HG02885 (cell line): ENCODE data around the gene SLC24A3.

Source experiments
- ATAC-seq: cut with Tn5 transposase; IDR thresholded peaks from one replicate; pipeline ENCODE4 v1.9.1; 2021; ENCODE audit warnings: mild to moderate bottlenecking; ENCODE audit not compliant: unreplicated experiment, poor library complexity

The SLC24A3 gene

DNA sequence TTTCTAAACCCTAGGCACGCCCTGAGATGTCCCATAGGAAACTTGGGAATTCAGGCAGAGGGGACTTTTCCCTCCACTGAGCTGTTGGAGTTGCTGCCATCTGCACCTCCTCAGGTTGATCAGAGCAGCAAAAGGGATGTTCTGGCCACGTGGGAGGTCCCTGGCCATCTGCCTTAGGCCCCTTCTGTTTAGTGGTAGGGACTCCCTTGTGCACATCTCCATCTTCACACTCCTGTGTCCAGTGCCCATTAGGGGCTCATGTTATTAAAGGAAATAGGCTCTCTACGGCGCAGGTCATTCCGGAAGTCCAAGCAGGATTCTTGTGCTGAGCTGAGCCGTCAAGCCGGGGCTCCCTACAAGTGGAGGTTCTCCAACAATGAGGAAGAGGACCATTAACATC is 307.8 kb downstream of the SLC24A3 start:
- ATAC-seq = no peak

DNA sequence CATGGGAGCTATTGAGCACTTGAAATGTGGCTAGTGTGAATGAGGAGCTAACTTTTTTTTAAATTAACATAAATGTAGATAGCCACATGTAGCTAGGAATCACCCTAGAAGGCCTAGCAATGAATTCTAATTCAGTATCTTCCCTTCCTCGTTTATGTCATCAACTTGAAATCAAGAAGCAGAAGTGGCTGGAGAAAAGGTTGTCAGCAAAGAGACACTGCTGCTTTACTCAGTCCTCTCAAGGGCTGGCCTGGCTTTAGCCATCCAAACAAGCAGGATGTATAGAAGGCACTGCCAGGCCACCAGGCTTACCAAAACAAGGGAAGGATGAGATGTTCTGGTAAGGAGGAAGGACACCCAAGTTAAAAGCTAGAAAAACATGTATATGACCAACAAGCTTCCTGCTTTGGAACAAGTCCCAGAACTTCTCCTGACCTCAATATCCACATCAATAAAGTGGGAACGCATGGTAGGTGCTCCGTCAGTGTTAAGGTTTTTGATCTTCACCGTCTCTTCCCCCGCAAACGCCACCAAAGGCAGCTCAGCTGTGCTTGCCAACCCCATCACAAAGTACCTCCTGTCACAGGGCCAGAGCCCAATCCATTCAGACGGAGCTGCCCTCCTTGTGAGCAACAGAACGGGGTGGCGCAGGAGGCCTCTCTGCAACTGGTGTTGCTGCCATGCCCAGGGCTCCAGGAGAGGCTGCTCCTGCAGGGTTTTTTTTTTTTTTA is 309.8 kb downstream of the SLC24A3 start:
- ATAC-seq = no peak

DNA sequence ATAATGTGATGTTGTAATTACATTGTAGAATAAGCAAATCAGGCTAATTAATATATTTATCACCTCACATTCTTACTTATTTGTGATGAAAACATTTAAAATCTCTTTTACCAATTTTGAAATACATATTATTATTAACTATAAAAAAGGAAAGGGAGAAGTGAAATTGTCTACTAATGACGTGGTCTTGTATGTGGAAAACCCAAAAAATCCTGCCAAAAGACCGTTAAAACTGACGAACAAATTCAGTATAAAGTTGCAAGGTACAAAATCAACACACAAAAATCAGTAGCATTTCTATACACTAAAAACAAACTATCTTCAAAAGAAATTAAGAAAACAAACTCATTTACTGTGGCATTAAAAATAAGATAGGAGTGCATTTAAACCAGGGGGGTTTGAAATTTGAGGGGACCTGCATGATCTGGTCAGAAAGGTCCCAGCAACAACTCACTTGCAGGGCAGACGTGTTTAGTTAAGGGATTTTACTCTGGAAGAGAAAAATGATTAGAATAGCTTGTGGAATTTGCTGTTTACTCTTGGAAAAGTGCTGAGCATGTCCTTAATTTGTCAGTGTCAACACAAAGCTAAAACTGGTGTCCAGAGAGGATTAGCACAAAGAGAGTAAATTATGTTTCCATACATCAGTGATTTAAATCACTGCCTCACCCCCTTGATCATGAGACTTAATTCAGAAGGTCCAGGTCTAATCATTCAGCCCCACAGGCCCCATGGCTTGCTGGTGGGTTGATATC is 310.6 kb downstream of the SLC24A3 start:
- ATAC-seq = no peak

DNA sequence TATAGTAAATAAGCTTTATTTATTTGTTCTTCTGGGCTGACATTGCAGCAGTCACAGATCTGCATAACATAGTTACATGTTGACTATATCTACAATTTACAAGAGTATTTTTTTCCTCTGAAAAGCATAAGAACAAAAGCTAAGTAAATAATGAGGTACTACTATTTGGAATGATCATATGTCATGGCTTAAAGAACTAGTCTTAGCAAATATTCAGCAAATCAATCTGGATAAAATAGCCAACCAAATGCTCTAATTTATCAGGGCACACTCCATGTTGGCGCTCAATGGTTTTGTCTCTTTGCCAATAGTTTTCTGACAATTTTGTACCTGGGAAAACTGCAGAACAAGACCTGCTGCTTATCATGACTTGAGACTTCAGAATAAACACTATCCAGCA is 312.2 kb downstream of the SLC24A3 start:
- ATAC-seq = no peak

DNA sequence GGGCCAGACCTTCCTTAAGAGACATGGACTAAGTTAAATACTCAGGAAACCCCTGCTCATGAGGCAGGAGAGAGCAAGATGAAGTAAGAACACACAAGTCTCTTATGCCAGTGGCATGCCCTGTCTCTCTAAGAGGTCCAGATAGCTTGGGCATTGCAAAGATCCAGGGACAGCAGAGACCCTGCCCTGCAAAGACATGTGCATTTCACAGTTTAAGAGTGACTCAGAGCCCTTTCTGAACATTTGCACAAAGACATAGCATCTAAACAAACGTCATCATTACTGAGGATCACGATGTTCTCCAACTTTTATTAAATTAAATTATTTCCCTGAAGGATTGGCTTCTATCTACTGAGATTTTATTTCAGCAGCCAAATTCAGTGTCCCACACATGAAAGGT is 315.1 kb downstream of the SLC24A3 start:
- ATAC-seq = no peak

DNA sequence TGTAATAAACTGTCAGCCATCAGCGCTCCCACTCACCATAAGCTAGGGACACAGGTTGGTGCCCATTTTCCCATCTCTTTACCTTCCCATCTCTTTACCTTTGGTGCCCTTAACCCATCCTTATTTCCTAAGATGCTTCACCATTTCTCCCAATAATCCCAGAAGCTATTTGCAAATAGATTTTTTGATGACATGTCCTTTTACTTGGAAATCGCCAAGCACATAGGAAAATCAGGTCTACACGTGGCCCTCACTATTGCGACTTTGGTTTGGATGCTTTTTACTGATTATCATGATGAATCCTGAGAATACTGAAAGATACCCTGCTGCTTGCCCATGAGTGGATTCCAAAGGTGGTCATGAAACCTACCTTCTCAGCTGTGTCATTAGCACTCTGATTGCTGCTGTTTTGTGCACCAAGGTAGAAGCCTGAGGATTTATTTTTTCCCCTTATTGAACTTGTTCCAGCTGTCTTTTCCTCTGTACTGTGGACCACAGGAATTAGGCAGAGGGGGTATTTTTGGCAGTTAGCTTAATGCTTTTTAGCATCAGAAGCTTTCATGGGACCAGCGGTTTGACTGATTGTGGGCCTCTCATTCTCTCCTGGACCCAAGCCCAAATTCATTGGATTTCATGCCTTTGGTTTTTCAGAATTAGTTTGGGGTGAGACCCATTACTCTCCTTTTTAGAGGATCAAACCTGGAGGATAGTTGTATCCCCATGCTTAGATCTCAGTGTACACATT is 316.0 kb downstream of the SLC24A3 start:
- ATAC-seq = no peak

DNA sequence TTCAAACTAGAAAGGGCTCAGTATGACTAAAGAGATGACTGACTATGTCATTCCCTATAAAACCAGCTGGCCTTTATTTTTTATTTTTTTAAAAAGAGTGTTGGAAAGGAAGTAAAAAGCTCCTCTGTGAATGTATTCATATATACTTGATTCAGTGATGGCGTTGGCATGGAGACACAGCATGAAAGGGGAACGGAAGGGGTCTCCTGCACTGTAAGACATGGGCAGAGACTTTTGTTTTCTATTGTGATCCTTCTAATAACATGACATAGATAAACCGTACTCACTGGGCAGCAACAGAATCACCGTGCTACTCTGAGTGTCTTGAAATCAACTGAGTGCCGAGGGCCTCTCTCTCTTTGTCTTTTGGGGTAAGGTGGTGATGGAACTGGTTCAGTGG is 317.6 kb downstream of the SLC24A3 start:
- ATAC-seq = no peak

DNA sequence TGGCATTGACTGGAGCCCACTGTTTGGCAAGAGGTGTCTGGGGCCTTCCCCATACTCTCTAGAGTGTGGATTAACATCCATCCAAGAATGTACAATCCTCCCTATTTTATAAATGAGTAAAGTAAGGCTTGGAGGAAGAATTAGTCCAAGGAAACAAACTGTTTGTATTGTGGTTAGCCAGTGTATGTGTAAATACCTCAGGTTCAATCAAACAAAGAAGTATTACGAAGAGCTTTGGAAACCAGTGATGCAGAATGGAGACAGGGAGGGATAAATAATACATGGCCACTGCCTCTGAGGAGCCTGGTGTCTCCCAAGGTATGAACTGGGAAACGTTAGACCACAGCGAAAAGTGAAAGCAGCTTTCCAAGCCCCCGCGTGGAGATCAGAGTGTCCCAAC is 319.0 kb downstream of the SLC24A3 start:
- ATAC-seq = no peak

DNA sequence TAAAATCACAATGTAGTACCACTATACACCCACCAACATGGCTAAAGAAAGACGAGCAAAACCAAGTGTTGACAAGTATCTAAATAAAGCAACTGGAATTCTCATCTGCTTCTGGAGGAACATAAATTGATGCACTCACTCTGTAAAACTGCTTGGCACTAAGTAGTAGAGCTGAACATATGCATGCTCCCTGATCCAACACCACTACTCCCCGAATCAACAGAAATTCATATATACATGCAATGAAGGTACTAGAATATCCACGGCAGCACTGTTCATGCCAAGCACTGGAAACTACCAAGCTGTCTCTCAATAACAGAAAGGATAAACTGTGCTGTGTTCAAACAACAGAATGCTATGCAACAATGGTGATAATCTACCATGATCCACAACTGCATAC is 326.1 kb downstream of the SLC24A3 start:
- no peak for ATAC-seq

DNA sequence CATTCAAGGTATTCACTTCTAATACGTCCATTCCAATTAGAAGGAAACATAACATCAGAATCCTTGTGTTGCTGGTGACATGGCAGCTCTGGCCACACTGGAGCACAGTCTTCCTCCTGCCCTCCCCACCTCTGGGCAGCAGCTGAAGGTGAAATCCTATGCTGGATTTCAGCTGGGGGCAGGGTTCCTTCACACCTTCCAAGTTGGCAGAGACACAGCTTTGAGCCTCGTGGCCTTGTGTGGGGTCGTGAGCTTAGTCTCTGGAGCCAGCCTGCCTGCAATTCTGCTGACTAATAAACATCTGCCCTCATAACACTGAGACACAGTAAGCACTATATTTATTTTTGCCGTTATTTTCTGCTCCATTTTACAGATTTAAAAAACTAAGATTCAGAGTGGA is 326.7 kb downstream of the SLC24A3 start:
- ATAC-seq = no peak

DNA sequence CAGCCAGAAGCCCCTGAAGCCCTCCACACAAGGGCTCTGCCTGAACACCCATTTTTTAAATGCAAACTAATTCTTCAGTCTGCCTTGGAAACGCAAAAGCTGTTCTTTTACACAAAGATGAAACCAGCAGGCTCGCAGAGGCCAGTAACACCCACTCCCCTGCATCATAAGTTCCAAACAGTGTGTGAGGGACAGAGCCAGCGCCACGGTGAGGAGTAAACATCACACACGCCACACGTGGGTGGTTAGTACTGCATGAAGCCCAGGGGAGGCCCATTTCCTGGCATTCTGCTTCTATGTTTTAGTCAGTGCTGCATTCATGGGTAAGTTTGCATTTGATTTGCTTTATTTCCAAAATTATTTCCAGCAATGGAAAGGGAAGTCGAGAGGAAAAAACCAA is 327.9 kb downstream of the SLC24A3 start:
- peak; percentile 93 for ATAC-seq

DNA sequence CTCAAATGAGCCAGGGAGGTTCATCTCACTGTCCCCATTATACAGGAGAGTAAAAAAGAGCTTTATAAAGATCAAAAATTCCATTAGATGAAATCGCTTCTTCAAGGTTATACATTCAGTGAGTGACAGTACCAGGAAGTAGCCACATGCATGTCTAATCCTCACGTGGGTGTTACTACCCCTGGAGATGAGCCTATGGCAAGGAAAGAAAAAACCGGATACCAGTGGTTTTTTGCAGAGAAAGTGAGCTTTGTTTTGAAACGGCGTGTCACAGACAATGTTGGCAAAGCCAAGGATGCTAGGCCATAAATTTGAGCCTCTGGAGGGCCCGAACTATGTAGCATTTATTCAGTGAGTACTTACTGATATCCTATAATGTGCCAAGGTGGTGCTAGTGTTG is 330.7 kb downstream of the SLC24A3 start:
- no peak for ATAC-seq

DNA sequence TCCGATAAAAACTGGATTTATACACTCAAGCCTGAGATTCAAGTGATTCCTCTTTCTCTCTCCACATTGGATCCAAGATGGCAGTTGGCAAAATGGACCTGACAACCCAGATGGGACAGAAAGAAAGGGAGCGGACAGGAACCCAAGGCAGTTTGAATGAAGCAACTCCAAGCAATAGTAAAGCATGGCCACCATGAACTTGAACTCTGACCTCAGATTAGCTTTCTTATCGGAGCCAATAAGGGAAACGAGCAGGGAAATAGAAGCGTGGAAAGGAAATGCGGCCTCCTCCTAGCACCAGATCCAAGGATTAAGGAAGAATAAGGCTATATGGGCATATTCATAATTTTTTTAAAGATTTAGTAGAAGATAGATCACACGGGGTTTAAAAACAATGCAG is 332.2 kb downstream of the SLC24A3 start:
- ATAC-seq = no peak

DNA sequence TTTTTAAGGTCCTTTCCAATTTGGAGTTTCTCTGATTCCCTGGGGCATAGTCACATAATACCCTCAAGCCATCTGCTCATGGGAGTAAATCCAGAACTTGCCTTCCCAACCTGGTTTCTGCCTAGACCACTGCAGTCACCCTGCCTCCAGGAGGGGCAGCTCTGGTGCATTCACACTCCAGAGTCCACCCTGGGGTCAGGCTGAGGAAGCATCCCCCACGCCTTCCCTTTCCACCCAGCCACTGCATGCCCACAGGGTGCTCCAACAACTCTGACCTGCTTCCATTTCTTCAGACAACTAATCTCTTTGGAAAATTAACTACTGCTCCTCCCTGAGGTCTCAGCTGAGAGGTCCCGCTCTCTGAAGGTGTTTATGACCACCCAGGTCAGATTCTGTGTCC is 334.2 kb downstream of the SLC24A3 start:
- ATAC-seq = no peak

DNA sequence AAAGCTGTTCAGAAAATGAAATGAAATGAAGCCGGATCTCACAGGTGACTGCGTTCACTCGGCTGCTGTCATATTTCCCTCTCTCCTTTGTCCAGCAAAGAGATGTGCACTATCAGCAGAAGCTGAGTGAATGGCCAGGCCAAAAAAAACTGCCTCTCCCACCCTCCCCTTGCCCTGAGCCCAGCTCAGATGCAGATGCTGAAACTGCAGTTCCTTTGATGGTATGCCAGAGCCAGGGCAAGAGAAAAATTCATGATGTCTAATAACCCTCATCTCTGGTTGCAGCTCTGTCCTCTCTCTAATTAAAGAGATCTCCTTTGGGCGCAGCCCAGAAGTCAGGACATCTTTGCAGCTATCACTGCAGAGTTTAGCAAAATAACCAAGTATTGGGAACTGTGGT is 335.1 kb downstream of the SLC24A3 start:
- ATAC-seq = no peak

DNA sequence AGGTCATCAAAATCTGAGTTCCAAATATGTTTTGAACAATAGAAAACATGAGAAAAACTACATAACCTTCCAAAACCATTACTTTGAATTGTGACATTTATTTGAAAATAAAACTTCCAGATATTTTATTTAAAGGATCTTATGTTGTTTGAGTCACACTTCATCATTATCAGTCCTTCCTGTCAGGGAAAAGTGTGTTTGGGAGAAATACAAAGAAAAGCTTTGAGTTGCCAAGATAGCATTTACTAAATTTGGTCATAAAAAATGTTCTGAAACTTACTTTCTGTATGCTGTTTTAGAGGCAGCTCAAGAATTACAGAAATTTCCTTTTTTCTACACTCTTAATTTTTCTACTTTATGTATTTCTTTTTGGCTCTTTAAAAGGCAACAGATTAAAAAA is 337.5 kb downstream of the SLC24A3 start:
- ATAC-seq = no peak

DNA sequence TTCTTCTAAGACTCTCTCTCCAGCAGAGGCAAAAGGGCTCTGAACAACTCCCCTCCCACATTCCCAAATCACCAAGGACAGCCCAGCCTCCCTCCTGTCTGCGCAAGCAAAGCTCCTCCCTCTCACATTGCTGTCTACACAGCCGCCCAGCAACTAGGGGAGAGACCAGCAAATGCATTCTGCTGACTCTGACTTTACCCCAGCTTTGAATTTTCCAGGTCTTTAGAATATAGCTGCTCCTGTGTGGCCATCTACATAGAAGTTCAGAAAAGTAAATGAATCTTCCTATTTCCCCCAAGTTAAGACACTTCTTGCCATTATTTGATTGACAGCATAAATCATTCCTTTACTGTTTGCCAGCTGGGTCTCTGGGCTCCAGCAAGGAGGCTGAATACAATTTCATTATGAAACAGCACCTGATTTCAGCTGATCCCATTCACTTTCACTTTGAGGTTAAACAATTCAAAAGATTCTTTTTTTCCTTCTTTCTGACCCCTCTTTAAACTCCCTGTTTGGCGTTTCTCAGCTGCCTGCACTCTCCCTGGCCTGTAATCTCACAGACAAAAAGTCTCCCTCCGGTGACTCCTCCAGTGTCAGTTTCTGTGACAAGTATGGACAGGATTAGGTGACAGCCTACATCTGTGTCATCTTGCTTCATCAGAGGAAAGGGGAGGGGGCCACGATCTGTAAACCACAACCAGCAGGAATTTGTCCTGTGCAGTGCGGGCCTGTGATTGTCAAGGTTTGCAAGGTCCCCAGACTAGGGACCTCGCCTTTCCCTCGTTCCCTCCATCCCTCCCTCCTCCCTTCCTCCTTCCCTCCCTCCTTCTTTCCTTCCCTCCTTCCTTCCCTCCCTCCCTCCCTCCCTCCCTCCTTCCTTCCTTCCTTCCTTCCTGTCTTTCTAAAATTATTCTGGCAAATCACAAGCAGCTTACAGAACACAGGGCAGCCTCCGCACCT is 340.1 kb downstream of the SLC24A3 start:
- no peak for ATAC-seq

DNA sequence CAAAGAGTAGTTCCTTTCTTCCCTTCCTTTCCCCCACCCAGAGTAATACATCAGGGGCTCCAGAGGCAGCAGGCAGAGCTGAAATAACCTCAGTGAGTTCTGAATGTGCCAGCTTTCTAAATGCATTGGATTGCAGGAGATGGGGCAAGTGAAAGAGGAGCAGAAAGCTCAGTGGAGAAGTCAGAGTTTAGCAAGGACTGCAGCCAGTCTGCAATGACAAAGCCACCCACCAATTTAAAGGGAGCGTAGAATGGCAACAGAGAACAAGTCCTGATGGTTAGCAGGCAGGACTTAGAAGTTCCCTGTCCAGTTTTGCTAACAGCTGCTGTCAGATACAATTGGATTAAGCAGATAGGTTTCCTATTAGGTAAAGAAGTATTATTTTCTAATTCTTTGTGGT is 342.2 kb downstream of the SLC24A3 start:
- no peak for ATAC-seq

DNA sequence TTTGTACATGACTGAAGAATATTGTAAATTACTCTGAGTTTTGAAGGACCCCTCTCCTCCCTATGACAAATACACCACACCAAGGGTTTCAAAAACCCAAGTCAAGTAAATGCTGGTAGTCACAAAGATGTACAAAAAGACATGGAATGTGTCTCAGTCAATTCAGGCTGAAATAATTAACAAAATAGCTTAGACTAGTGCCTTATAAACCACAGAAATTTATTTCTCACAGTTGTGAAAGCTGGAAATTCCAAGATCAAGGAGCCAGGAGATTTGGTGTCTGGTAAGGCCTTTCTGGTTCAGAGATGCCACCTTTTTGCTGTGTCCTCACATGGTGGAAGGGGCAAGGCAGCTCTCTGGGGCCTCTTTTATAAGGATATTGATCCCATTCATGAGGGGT is 343.3 kb downstream of the SLC24A3 start:
- ATAC-seq = no peak

DNA sequence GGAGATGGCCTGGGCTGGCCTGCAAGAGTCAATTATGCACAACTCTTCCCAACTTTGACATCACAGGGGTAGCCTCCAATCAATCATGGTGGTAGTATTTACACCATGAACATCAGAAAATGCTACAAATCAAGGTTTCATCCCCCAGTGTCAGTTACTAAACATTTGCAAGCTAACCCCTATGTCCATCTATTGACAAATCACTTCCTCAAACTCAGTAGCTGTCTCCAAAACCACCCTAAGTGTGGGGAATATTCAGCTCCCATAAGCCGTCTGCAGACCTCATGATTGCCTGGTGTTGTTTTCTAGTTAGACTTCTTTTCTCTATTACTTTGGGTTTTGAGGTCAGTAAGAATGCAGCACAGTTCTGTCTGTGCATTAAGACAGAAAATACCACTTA is 344.8 kb downstream of the SLC24A3 start:
- ATAC-seq = no peak
